ENCODE measurements around the gene PATL2.
"Not testable (repeated sequence)": the region's sequence is repeated elsewhere in the genome, so short reads cannot be mapped to it uniquely, and the experiment has no call there.

GRCh38 chr15:44700676-44701075, 10.4 kb downstream of the PATL2 start:
- TF ChIP-seq, protein P1, sequence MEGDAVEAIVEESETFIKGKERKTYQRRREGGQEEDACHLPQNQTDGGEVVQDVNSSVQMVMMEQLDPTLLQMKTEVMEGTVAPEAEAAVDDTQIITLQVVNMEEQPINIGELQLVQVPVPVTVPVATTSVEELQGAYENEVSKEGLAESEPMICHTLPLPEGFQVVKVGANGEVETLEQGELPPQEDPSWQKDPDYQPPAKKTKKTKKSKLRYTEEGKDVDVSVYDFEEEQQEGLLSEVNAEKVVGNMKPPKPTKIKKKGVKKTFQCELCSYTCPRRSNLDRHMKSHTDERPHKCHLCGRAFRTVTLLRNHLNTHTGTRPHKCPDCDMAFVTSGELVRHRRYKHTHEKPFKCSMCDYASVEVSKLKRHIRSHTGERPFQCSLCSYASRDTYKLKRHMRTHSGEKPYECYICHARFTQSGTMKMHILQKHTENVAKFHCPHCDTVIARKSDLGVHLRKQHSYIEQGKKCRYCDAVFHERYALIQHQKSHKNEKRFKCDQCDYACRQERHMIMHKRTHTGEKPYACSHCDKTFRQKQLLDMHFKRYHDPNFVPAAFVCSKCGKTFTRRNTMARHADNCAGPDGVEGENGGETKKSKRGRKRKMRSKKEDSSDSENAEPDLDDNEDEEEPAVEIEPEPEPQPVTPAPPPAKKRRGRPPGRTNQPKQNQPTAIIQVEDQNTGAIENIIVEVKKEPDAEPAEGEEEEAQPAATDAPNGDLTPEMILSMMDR (conservative IDR thresholded peaks at IDR 0.05; ENCODE audit: low read length), result not testable (repeated sequence)
- not testable (repeated sequence) for TF ChIP-seq EZH2phosphoT487 (IDR thresholded peaks at IDR 0.05; ENCODE audit: borderline replicate concordance, low read depth, low read length)

Measured in OCI-LY7 (cell line).